ENCODE data around the gene CNGA3.
A peak's percentile ranks its signal among the peaks of the same experiment; 100 is the strongest.

Gene CNGA3

GRCh38 chr2:98378901-98379300, 32.6 kb downstream of the CNGA3 start:
- no peak for DNase-seq

GRCh38 chr2:98379311-98380202, 33.3 kb downstream of the CNGA3 start:
- no peak for DNase-seq

- DNase-seq: no peak
Measured at GRCh38 chr2:98380203-98380535, 33.9 kb downstream of the CNGA3 start.

GRCh38 chr2:98381494-98381893, 35.2 kb downstream of the CNGA3 start:
- DNase-seq: no peak

- no peak for DNase-seq
Measured at GRCh38 chr2:98382086-98382485, 35.8 kb downstream of the CNGA3 start.

GRCh38 chr2:98382739-98383138, 36.5 kb downstream of the CNGA3 start:
- no peak for DNase-seq

GRCh38 chr2:98383166-98383565, 36.9 kb downstream of the CNGA3 start:
- no peak for DNase-seq

GRCh38 chr2:98385050-98385699, 38.9 kb downstream of the CNGA3 start:
- DNase-seq: peak; percentile 51 to 69

GRCh38 chr2:98387478-98387877, 41.2 kb downstream of the CNGA3 start:
- no peak for DNase-seq

- no peak for DNase-seq
Measured at GRCh38 chr2:98388081-98388480, 41.8 kb downstream of the CNGA3 start.

GRCh38 chr2:98388601-98389250, 42.5 kb downstream of the CNGA3 start:
- no peak for DNase-seq

- no peak for DNase-seq
Measured at GRCh38 chr2:98389251-98389605, 43.0 kb downstream of the CNGA3 start.

GRCh38 chr2:98390571-98391476, 44.6 kb downstream of the CNGA3 start:
- no peak for DNase-seq

GRCh38 chr2:98391581-98392270, 45.5 kb downstream of the CNGA3 start:
- DNase-seq: no peak

- no peak for DNase-seq
Measured at GRCh38 chr2:98393354-98393753, 47.1 kb downstream of the CNGA3 start.

- DNase-seq: no peak
Measured at GRCh38 chr2:98394595-98395153, 48.4 kb downstream of the CNGA3 start.

- no peak for DNase-seq
Measured at GRCh38 chr2:98395977-98396376, 49.7 kb downstream of the CNGA3 start.

GRCh38 chr2:98396745-98397355, 50.6 kb downstream of the CNGA3 start:
- no peak for DNase-seq

- no peak for DNase-seq
Measured at GRCh38 chr2:98399140-98399539, 52.9 kb downstream of the CNGA3 start.

GRCh38 chr2:98403878-98404277, 57.6 kb downstream of the CNGA3 start:
- no peak for DNase-seq

- DNase-seq: no peak
Measured at GRCh38 chr2:98404556-98405250, 58.4 kb downstream of the CNGA3 start.
